HCT116 (cell line): ENCODE results near the gene PCDHB14. TPM values are rescaled to one million over a fixed set of nuclear protein-coding genes. Genes with fewer than 3 reads are reported as not detected.
A peak's percentile ranks its signal among the peaks of the same experiment; 100 is the strongest.

ENCODE experiments used
- ATAC-seq: fragments of 200-7000 bp; cut with Tn5 transposase; 2 replicates; pipeline ENCODE4 v1.9.1; 2020; ENCODE audit warnings: mild to moderate bottlenecking, moderate library complexity
- BruUV-seq: library from RNA; stranded (reverse); fragments of 400-500 nt; replicated peaks from 2 replicates; lab custom pipeline; 2021; lab: Mats Ljungman, UMichigan
- CTCF ChIA-PET: fragments of 300-600 bp; sonication (Branson Sonifier 250); formaldehyde crosslinking; loops from one replicate; lab custom pipeline; 2021; ENCODE audit warnings: antibody characterized with exemption; lab: Charles Lee
- POLR2A ChIA-PET: fragments of 300-600, 350-600 bp; sonication (Branson Sonifier 250); formaldehyde crosslinking; loops from one replicate; lab custom pipeline; 2021; ENCODE audit warnings: antibody characterized with exemption; lab: Charles Lee
- RAD21 ChIA-PET, 2 experiments: fragments of 300-600 bp; sonication (Branson Sonifier 250); formaldehyde crosslinking; loops; one replicate each; lab custom pipeline; 2023; ENCODE audit warnings: low total read pairs in 2 of 2; ENCODE audit not compliant: uncharacterized antibody in 2 of 2, unreplicated experiment in 2 of 2, low non-redundant PET in 1 of 2; lab: Charles Lee
- DNase-seq: peaks from one replicate; pipeline ENCODE4 v3.0.0-alpha.2; 2010; ENCODE audit warnings: low read depth, low spot score
- H2AFZ ChIP-seq: fragments of 200-600 bp; shearing (Covaris generic), sonication (generic); 2 replicates; pipeline ENCODE4 v1.6.1; 2017; ENCODE audit warnings: low read depth, mixed run types, mixed read lengths, antibody characterized with exemption, low read length; ENCODE audit not compliant: poor library complexity, severe bottlenecking
- H3K27ac ChIP-seq: 2 replicates; pipeline ENCODE4 v1.5.1; 2012; ENCODE audit warnings: low read depth, low read length
- H3K27me3 ChIP-seq: fragments of 200-600 bp; sonication (generic); 2 replicates; pipeline ENCODE4 v1.6.1; 2016; ENCODE audit warnings: mixed run types, low read length, mixed read lengths; ENCODE audit not compliant: insufficient read depth
- H3K36me3 ChIP-seq, 2 experiments: fragments of 200-500 bp in 1 of 2; fragments of 200-600 bp in 1 of 2; sonication (Bioruptor generic) in 1 of 2; sonication (generic) in 1 of 2; 2 replicates each; pipeline versions ENCODE4 v1.5.1 to v1.6.1; 2014 to 2016; ENCODE audit warnings: low read length in 2 of 2, inconsistent platforms in 1 of 2, mixed read lengths in 1 of 2, mixed run types in 1 of 2; ENCODE audit not compliant: insufficient read depth in 2 of 2, control insufficient read depth in 1 of 2
- H3K4me1 ChIP-seq, 2 experiments: fragments of 200-600 bp in 1 of 2; sonication (generic) in 1 of 2; 2 replicates each; pipeline versions ENCODE4 v1.5.1 to v1.6.1; 2012 to 2017; ENCODE audit warnings: low read length in 2 of 2, inconsistent platforms in 1 of 2, mild to moderate bottlenecking in 1 of 2, mixed read lengths in 1 of 2, mixed run types in 1 of 2, moderate library complexity in 1 of 2; ENCODE audit not compliant: insufficient read depth in 2 of 2, control insufficient read depth in 1 of 2
- H3K4me2 ChIP-seq: fragments of 200-600 bp; sonication (generic); 2 replicates; pipeline ENCODE4 v1.6.1; 2017; ENCODE audit warnings: mixed run types, low read length, mixed read lengths
- H3K4me3 ChIP-seq, 2 experiments: fragments of 200-600 bp in 1 of 2; sonication (generic) in 1 of 2; replicated peaks in 1 of 2; 2 replicates each; pipeline ENCODE4 v1.5.1; 2011 to 2016; ENCODE audit warnings: low read length in 2 of 2, control low read depth in 1 of 2, low read depth in 1 of 2, mild to moderate bottlenecking in 1 of 2, mixed read lengths in 1 of 2, mixed run types in 1 of 2
- H3K79me2 ChIP-seq: fragments of 200-600 bp; sonication (generic); 2 replicates; pipeline ENCODE4 v1.6.1; 2017; ENCODE audit warnings: mild to moderate bottlenecking, mixed run types, low read length, moderate library complexity, mixed read lengths; ENCODE audit not compliant: insufficient read depth
- H3K9ac ChIP-seq: fragments of 200-600 bp; sonication (generic); 2 replicates; pipeline ENCODE4 v1.6.1; 2016; ENCODE audit warnings: low read length, mixed read lengths
- H3K9me2 ChIP-seq: fragments of 200-600 bp; sonication (generic), shearing (Covaris generic); 2 replicates; pipeline ENCODE4 v1.6.1; 2017; ENCODE audit warnings: mixed run types, mild to moderate bottlenecking, moderate library complexity; ENCODE audit not compliant: insufficient read depth
- H3K9me3 ChIP-seq, 2 experiments: fragments of 200-500 bp in 1 of 2; fragments of 200-600 bp in 1 of 2; sonication (Bioruptor generic) in 1 of 2; sonication (generic) in 1 of 2; 2 replicates each; pipeline ENCODE4 v1.6.1; 2014 to 2017; ENCODE audit warnings: low read length in 2 of 2, mixed read lengths in 2 of 2, inconsistent platforms in 1 of 2, low read depth in 1 of 2, mild to moderate bottlenecking in 1 of 2, mixed run types in 1 of 2, moderate library complexity in 1 of 2; ENCODE audit not compliant: control insufficient read depth in 1 of 2, insufficient read depth in 1 of 2
- H4K20me1 ChIP-seq: fragments of 200-600 bp; sonication (generic), shearing (Covaris generic); 2 replicates; pipeline ENCODE4 v1.6.1; 2017; ENCODE audit warnings: mixed run types, mild to moderate bottlenecking, moderate library complexity; ENCODE audit not compliant: insufficient read depth
- SIN3A ChIP-seq: IDR thresholded peaks from 2 replicates; pipeline ENCODE4 v1.6.1; 2012; ENCODE audit warnings: low read depth
- SP1 ChIP-seq: IDR thresholded peaks from 2 replicates; pipeline ENCODE4 v1.6.1; 2012; ENCODE audit warnings: low read depth
- ZFX ChIP-seq: fragments of 450-650 bp; IDR thresholded peaks from 2 replicates; pipeline ENCODE4 v1.6.1; 2017
- ZNF274 ChIP-seq: fragments of 200-500 bp; sonication (Bioruptor generic); IDR thresholded peaks from 2 replicates; pipeline ENCODE4 v1.6.1; 2014; ENCODE audit warnings: mild to moderate bottlenecking, low read depth, low read length, inconsistent platforms
- intact Hi-C: fragments of 100-400 bp; cut with micrococcal nuclease; formaldehyde crosslinking; loops from 2 replicates; pipeline ENCODE4 v1.10.0; 2022
- total RNA-seq: library from RNA; stranded (reverse); gene quantifications from one replicate; pipeline ENCODE4 v1.2.1, GENCODE V29; 2021; ENCODE audit not compliant: unreplicated experiment

The PCDHB14 gene
- total RNA-seq, 1 experiment from 2014 or later, result 0.27 TPM

DNA sequence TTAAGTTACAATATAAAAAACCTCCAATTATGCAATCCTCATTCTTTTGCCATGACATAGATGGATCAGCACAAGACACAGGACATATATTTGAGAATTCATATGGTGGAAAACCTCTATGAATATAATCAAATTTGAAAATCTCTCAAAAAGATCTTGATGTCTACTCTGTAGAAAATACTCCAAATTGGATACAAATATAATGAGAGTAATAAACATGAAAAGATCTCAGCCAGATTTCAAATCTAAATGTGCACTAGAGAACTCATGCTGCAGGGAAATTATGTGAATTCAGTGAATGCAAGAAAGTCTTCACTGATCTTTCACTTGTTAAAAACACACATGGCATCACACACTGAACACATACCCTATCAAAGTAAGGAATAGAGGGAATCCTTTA is 35.8 kb downstream of the PCDHB14 start:
- Histone ChIP-seq H3K9me2 (no peaks in the 10 kb centered on the region), H2AFZ (no peak overlapping the region), H4K20me1 (no peaks in the 10 kb centered on the region), H3K79me2 (no peaks in the 10 kb centered on the region), H3K9ac (no peak overlapping the region), H3K4me2 (no peak overlapping the region), H3K4me3 (no peak overlapping the region), H3K27ac (no peak overlapping the region), H3K9me3 (peaks cover 19 to 24% of the 10 kb centered on the region in 2 experiments; a peak in 2 of 4 replicates), H3K36me3 (no peaks in the 10 kb centered on the region), H3K27me3 (no peaks in the 10 kb centered on the region), H3K4me1 (no peaks in the 10 kb centered on the region)
- RAD21 ChIA-PET, result no interaction called here
- TF ChIP-seq ZNF274 (peak; percentile 92), ZFX (no peak)
- POLR2A ChIA-PET, result no interaction called here
- intact Hi-C loops, result no loop called here
- no TSS peak for BruUV-seq
- ATAC-seq, result no peak
- no peak for DNase-seq
- CTCF ChIA-PET, result no interaction called here

GRCh38 chr5:141260458-141261237 is 37.5 kb downstream of the PCDHB14 start:
- Histone ChIP-seq H3K9ac (no peak overlapping the region), H3K9me2 (no peaks in the 10 kb centered on the region), H3K4me2 (no peak overlapping the region), H3K27ac (no peak overlapping the region), H2AFZ (no peak overlapping the region), H3K4me1 (no peaks in the 10 kb centered on the region), H3K27me3 (no peaks in the 10 kb centered on the region), H4K20me1 (no peaks in the 10 kb centered on the region), H3K36me3 (no peaks in the 10 kb centered on the region), H3K9me3 (peaks cover 19 to 22% of the 10 kb centered on the region in 2 experiments; a peak in 2 of 4 replicates), H3K4me3 (no peak overlapping the region), H3K79me2 (no peaks in the 10 kb centered on the region)
- ChIA-PET POLR2A (no interaction called here), RAD21 (no interaction called here), CTCF (no interaction called here)
- no TSS peak for BruUV-seq
- TF ChIP-seq ZNF274 (peak; percentile 97), SP1 (no peak), SIN3A (no peak)
- ATAC-seq (no peak), DNase-seq (no peak)
- intact Hi-C loops, result loop anchor here (5.0 kb wide), 1 partner anchor 47 kb away; no protein-coding TSS in a partner anchor
